GM18526 (cell line): ENCODE data around the gene BTBD2.

ENCODE experiments used
- POLR2A ChIP-seq: IDR thresholded peaks from 3 replicates; pipeline ENCODE4 v1.6.1; 2011; ENCODE audit not compliant: insufficient read length; ENCODE audit errors: extremely low read depth

Gene BTBD2

GRCh38 chr19:1990230-1991017 is 25.1 kb downstream of the BTBD2 start:
- no peak for TF ChIP-seq POLR2A

- no peak for TF ChIP-seq POLR2A
These were observed 25.8 kb downstream of the BTBD2 start for GRCh38 chr19:1989513-1990229.

- TF ChIP-seq POLR2A: no peak
These were observed 28.0 kb downstream of the BTBD2 start for GRCh38 chr19:1987197-1988187.

- TF ChIP-seq POLR2A: no peak
These were observed 29.0 kb downstream of the BTBD2 start for GRCh38 chr19:1986357-1987162.

- no peak for TF ChIP-seq POLR2A
These were observed 29.7 kb downstream of the BTBD2 start for GRCh38 chr19:1985588-1986356.

- no peak for TF ChIP-seq POLR2A
These were observed 31.2 kb downstream of the BTBD2 start for GRCh38 chr19:1984357-1984756.

GRCh38 chr19:1981253-1981652 is 34.3 kb downstream of the BTBD2 start:
- TF ChIP-seq POLR2A: no peak

GRCh38 chr19:1980809-1981181 is 34.7 kb downstream of the BTBD2 start:
- no peak for TF ChIP-seq POLR2A

- no peak for TF ChIP-seq POLR2A
These were observed 35.3 kb downstream of the BTBD2 start for GRCh38 chr19:1980091-1980808.

- no peak for TF ChIP-seq POLR2A
These were observed 35.9 kb downstream of the BTBD2 start for GRCh38 chr19:1979642-1980041.

GRCh38 chr19:1979017-1979416 is 36.5 kb downstream of the BTBD2 start:
- no peak for TF ChIP-seq POLR2A

- TF ChIP-seq POLR2A: no peak
These were observed 37.1 kb downstream of the BTBD2 start for GRCh38 chr19:1978346-1978894.

- TF ChIP-seq POLR2A: no peak
These were observed 38.4 kb downstream of the BTBD2 start for GRCh38 chr19:1977120-1977519.
